GM12878 (cell line): ENCODE measurements around the gene LHFPL5. TPM values are rescaled to one million over a fixed set of nuclear protein-coding genes. Genes with fewer than 3 reads are reported as not detected.

Experiments
- ATAC-seq: fragments of 200-7000 bp; cut with Tn5 transposase; 3 replicates; pipeline ENCODE4 v1.9.1; 2020; ENCODE audit warnings: mild to moderate bottlenecking, moderate library complexity
- BruUV-seq: library from RNA; stranded (reverse); fragments of 400-500 nt; replicated peaks from 2 replicates; lab custom pipeline; 2021; lab: Mats Ljungman, UMichigan
- CTCF ChIA-PET: fragments of 300-600 bp; sonication (Branson Sonifier 250); formaldehyde crosslinking; extraction: SDS; loops from one replicate; lab custom pipeline; 2021; ENCODE audit warnings: inconsistent platforms; lab: Yijun Ruan, JAX
- POLR2A ChIA-PET: fragments of 350-600 bp; formaldehyde crosslinking; extraction: SDS; loops from one replicate; lab custom pipeline; 2021; ENCODE audit warnings: inconsistent platforms; lab: Charles Lee
- RAD21 ChIA-PET: fragments of 300-600 bp; sonication (Branson Sonifier 250); formaldehyde crosslinking; loops from one replicate; lab custom pipeline; 2023; ENCODE audit warnings: antibody characterized with exemption; ENCODE audit not compliant: unreplicated experiment; lab: Charles Lee
- SMC1A ChIA-PET: fragments of 300-600 bp; sonication (Branson Sonifier 250); formaldehyde crosslinking; loops from one replicate; lab custom pipeline; 2023; ENCODE audit not compliant: unreplicated experiment, uncharacterized antibody; lab: Charles Lee
- DNase-seq: peaks from one replicate; pipeline ENCODE4 v3.0.0-alpha.2; 2011; ENCODE audit warnings: low read depth, low spot score
- FAIRE-seq: peaks from 3 replicates; lab custom pipeline; 2011; peaks lifted over from hg19 to GRCh38; lab: Jason Lieb, UNC
- H2AFZ ChIP-seq: 2 replicates; pipeline ENCODE4 v1.6.0; 2011; ENCODE audit warnings: low read depth, low read length, control low read depth; ENCODE audit not compliant: control insufficient read depth
- H3K27ac ChIP-seq: 2 replicates; pipeline ENCODE4 v1.5.1; 2011; ENCODE audit warnings: control low read depth; ENCODE audit not compliant: control insufficient read depth, insufficient read depth
- H3K27me3 ChIP-seq, 2 experiments: replicated peaks in 1 of 2; 2 replicates each; pipeline versions ENCODE4 v1.6.0 to v1.6.1; 2011; ENCODE audit warnings: low read length in 1 of 2; ENCODE audit not compliant: control insufficient read depth in 2 of 2, insufficient read depth in 2 of 2
- H3K36me3 ChIP-seq, 2 experiments: 2 replicates each; pipeline ENCODE4 v1.5.1; 2011; ENCODE audit warnings: low read length in 1 of 2; ENCODE audit not compliant: control insufficient read depth in 2 of 2, insufficient read depth in 2 of 2
- H3K4me1 ChIP-seq: 2 replicates; pipeline ENCODE4 v1.6.1; 2011; ENCODE audit warnings: mild to moderate bottlenecking, low read length, moderate library complexity, mixed read lengths; ENCODE audit not compliant: control insufficient read depth, insufficient read depth
- H3K4me2 ChIP-seq: 2 replicates; pipeline ENCODE4 v1.6.0; 2011; ENCODE audit warnings: control low read depth; ENCODE audit not compliant: control insufficient read depth, insufficient read depth
- H3K4me3 ChIP-seq: fragments of 200-600 bp; sonication (generic); 2 replicates; pipeline ENCODE4 v1.5.1; 2016
- H3K79me2 ChIP-seq: 2 replicates; pipeline ENCODE4 v1.6.0; 2011; ENCODE audit warnings: low read length; ENCODE audit not compliant: control insufficient read depth, insufficient read depth
- H3K9ac ChIP-seq: 2 replicates; pipeline ENCODE4 v1.8.0; 2011; ENCODE audit warnings: low read length, control low read depth, mixed read lengths; ENCODE audit not compliant: control insufficient read depth, insufficient read depth
- H3K9me3 ChIP-seq: replicated peaks from 3 replicates; pipeline ENCODE4 v1.5.1; 2011; ENCODE audit warnings: mild to moderate bottlenecking, low read length; ENCODE audit not compliant: control insufficient read depth, insufficient read depth
- H4K20me1 ChIP-seq: 2 replicates; pipeline ENCODE4 v1.6.0; 2011; ENCODE audit not compliant: control insufficient read depth, insufficient read depth
- ATF3 ChIP-seq: IDR thresholded peaks from 2 replicates; pipeline ENCODE4 v1.6.1; 2011; ENCODE audit warnings: low read depth, mild to moderate bottlenecking, low read length, moderate library complexity, borderline replicate concordance; ENCODE audit errors: extremely low read depth
- BMI1 ChIP-seq: fragments of 450-650 bp; IDR thresholded peaks from 2 replicates; pipeline ENCODE4 v1.6.1; 2016; ENCODE audit warnings: mild to moderate bottlenecking, moderate library complexity, borderline replicate concordance
- BRCA1 ChIP-seq: IDR thresholded peaks from 2 replicates; pipeline ENCODE4 v1.6.1; 2011; ENCODE audit warnings: low read depth, low read length, improper control_type of control experiment
- CBX3 ChIP-seq: fragments of 200-600 bp; sonication (generic); IDR thresholded peaks from 2 replicates; pipeline ENCODE4 v1.6.1; 2016; ENCODE audit warnings: low read depth, borderline replicate concordance
- CBX5 ChIP-seq: sonication (generic); IDR thresholded peaks from 2 replicates; pipeline ENCODE4 v1.6.1; 2016; ENCODE audit warnings: low read depth, moderate library complexity, mild to moderate bottlenecking, inconsistent platforms
- IRF4 ChIP-seq: IDR thresholded peaks from 2 replicates; pipeline ENCODE4 v1.6.1; 2011; ENCODE audit warnings: low read depth, low read length
- MTA3 ChIP-seq: IDR thresholded peaks from 2 replicates; pipeline ENCODE4 v1.6.1; 2012; ENCODE audit warnings: low read length, inconsistent platforms, borderline replicate concordance
- NKRF ChIP-seq: fragments of 450-650 bp; conservative IDR thresholded peaks from 2 replicates; pipeline ENCODE4 v1.6.1; 2017; ENCODE audit warnings: mild to moderate bottlenecking, moderate library complexity
- NR2C2 ChIP-seq: IDR thresholded peaks from 2 replicates; pipeline ENCODE4 v1.6.1; 2011; ENCODE audit warnings: borderline replicate concordance, low read depth; ENCODE audit not compliant: control insufficient read depth, insufficient read length
- PAX5 ChIP-seq: IDR thresholded peaks from 2 replicates; pipeline ENCODE4 v1.6.1; 2011; ENCODE audit warnings: low read depth, low read length, borderline replicate concordance
- PKNOX1 ChIP-seq: fragments of 450-650 bp; IDR thresholded peaks from 2 replicates; pipeline ENCODE4 v1.6.1; 2016; ENCODE audit warnings: mild to moderate bottlenecking
- RAD51 ChIP-seq: fragments of 450-650 bp; IDR thresholded peaks from 2 replicates; pipeline ENCODE4 v1.6.1; 2016; ENCODE audit warnings: moderate library complexity, mild to moderate bottlenecking, inconsistent platforms
- RB1 ChIP-seq: fragments of 450-650 bp; formaldehyde crosslinking; IDR thresholded peaks from 2 replicates; pipeline ENCODE4 v1.6.1; 2017; ENCODE audit warnings: mild to moderate bottlenecking, borderline replicate concordance
- WGBS: methylation state at CpG from one replicate; pipeline ENCODE4 v1.1.6; 2016; ENCODE audit warnings: low lambda C conversion rate; ENCODE audit not compliant: insufficient replicate concordance, insufficient coverage; ENCODE audit errors: missing lambda C conversion rate; 5-methylcytosine and 5-hydroxymethylcytosine counted together
- in situ Hi-C: fragments of 300-500 bp; cut with MboI; formaldehyde crosslinking; loops from 9 replicates; pipeline ENCODE4 v1.14.3; 2018; ENCODE audit warnings: mixed read lengths
- intact Hi-C: fragments of 100-400 bp; cut with micrococcal nuclease; formaldehyde crosslinking; loops from one replicate; pipeline ENCODE4 v1.14.2; 2022; ENCODE audit not compliant: unreplicated experiment
- polyA plus RNA-seq, 11 experiments: library from polyadenylated mRNA; depleted of rRNA in 4 of 11; unstranded in 6 of 11; stranded (reverse) in 5 of 11; fragments of >200 nt; fragmentation: Nextera tagmentation in 4 of 11; fragmentation: Illumina TruSeq in 1 of 11; extraction: Ambion mirVana in 4 of 11; extraction: Trizol in 1 of 11; gene quantifications; 1 replicate in 1 of 11; 2 replicates in 10 of 11; pipeline versions ENCODE4 v1.2.1 to v1.2.3, GENCODE V29; 2011 to 2016; ENCODE audit warnings: inconsistent platforms in 2 of 11, missing spikeins in 2 of 11, low read depth in 1 of 11
- total RNA-seq, 4 experiments: library from RNA; depleted of rRNA in 3 of 4; stranded (reverse); fragments of >200 nt in 3 of 4; fragmentation: Illumina TruSeq in 1 of 4; extraction: Trizol in 1 of 4; gene quantifications; 2 replicates each; pipeline versions ENCODE4 v1.2.1 to v1.2.3, GENCODE V29; 2013 to 2021
- TF ChIP-seq, protein P1 (sequence below): fragments of 150-350 bp; IDR thresholded peaks from 2 replicates; pipeline ENCODE4 v1.6.1; 2014; ENCODE audit warnings: mild to moderate bottlenecking, low read depth, low read length

The LHFPL5 gene
- total and polyA plus RNA-seq, 10 of the 15 experiments (the other 5 are each of a cell fraction or from before 2014, with no cell fraction given): 0.11 TPM; not detected in 9

DNA sequence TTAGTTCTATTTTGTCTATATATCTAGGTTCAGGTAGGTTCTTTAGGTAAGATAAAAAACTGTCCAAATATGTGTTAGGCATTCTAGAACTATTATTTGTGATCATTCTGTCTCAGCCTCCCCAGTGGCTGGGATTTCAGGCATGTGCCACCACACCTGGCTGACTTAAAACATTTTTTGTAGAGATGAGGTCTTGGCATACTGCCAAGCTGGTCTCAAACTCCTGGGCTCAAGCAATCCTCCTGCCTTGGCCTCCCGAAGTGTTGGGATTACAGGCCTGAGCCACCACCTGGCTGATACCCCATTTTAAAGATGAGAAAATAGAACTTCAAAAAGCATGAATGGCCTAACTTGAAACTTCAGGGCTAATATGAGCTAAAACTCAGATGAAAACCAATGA, 33.9 kb downstream of the LHFPL5 start:
- Histone ChIP-seq H3K4me2 (no peak overlapping the region), H3K79me2 (no peaks in the 10 kb centered on the region), H2AFZ (no peak overlapping the region), H3K9ac (no peak overlapping the region), H3K9me3 (no peaks in the 10 kb centered on the region), H3K36me3 (peaks cover 4 to 22% of the 10 kb centered on the region in 2 experiments), H3K27me3 (no peaks in the 10 kb centered on the region), H4K20me1 (no peaks in the 10 kb centered on the region), H3K4me1 (no peaks in the 10 kb centered on the region), H3K4me3 (no peak overlapping the region), H3K27ac (no peak overlapping the region)
- SMC1A ChIA-PET: no interaction called here
- intact Hi-C loops: no loop called here
- TF ChIP-seq NR2C2 (no peak), RAD51 (no peak), BMI1 (no peak), BRCA1 (no peak), PAX5 (no peak), IRF4 (no peak), RB1 (no peak)
- DNase-seq: no peak
- ATAC-seq: no peak
- CTCF ChIA-PET: no interaction called here
- POLR2A ChIA-PET: interaction anchor here (0.5 kb wide), 1 partner anchor 92 kb away, joined by 3 read pairs; no protein-coding TSS in a partner anchor
- no TSS peak for BruUV-seq
- no peak for FAIRE-seq
- in situ Hi-C loops: no loop called here
- RAD21 ChIA-PET: no interaction called here
- WGBS: 55% methylated on average over 1 of the region's 1 CpG

DNA sequence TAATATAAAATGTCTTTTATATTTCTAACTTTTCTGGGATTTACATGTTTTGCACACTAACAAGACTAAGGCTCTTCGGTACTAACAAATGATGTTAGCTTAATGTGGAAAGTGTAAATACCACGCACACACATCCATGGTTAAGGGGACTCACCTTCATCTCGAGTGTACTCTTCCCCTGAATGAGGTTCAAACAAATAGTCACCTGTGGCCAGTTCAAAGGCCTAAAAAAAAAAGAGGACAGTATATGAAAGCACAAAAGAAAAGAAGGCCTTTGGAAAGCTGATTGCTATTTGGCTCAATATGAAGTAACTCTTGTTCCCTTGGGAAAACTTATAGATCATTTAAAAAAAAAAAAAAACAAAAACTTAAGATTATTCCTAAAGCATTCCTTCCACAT, 37.2 kb downstream of the LHFPL5 start:
- no peak overlapping the region for H3K4me2 ChIP-seq
- no peak overlapping the region for H2AFZ ChIP-seq
- ATAC-seq (no peak), FAIRE-seq (peak; percentile 35), DNase-seq (no peak)
- no peaks in the 10 kb centered on the region for H3K79me2 ChIP-seq
- ChIA-PET RAD21 (no interaction called here), SMC1A (no interaction called here), POLR2A (no interaction called here), CTCF (interaction anchor here (0.6 kb wide), 1 partner anchor 322 kb away, joined by 3 read pairs; no protein-coding TSS in a partner anchor)
- intact Hi-C loops (no loop called here), in situ Hi-C loops (no loop called here)
- no TSS peak for BruUV-seq
- no peaks in the 10 kb centered on the region for H3K27me3 ChIP-seq
- H3K27ac ChIP-seq: no peak overlapping the region
- H4K20me1 ChIP-seq: no peaks in the 10 kb centered on the region
- peaks cover 0 to 4% of the 10 kb centered on the region in 2 experiments; a peak in 3 of 4 replicates for H3K36me3 ChIP-seq
- H3K4me3 ChIP-seq: no peak overlapping the region
- WGBS: 81% methylated on average over 3 of the region's 3 CpGs
- no peaks in the 10 kb centered on the region for H3K4me1 ChIP-seq
- no peaks in the 10 kb centered on the region for H3K9me3 ChIP-seq
- H3K9ac ChIP-seq: no peak overlapping the region
- TF ChIP-seq MTA3 (no peak), CBX3 (no peak), PKNOX1 (no peak), ATF3 (no peak), NKRF (no peak), CBX5 (no peak)
- TF ChIP-seq, protein P1, sequence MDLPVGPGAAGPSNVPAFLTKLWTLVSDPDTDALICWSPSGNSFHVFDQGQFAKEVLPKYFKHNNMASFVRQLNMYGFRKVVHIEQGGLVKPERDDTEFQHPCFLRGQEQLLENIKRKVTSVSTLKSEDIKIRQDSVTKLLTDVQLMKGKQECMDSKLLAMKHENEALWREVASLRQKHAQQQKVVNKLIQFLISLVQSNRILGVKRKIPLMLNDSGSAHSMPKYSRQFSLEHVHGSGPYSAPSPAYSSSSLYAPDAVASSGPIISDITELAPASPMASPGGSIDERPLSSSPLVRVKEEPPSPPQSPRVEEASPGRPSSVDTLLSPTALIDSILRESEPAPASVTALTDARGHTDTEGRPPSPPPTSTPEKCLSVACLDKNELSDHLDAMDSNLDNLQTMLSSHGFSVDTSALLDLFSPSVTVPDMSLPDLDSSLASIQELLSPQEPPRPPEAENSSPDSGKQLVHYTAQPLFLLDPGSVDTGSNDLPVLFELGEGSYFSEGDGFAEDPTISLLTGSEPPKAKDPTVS: no peak
